HepG2 (cell line): ENCODE measurements around the gene ZMIZ2. TPM values are rescaled to one million over a fixed set of nuclear protein-coding genes. Genes with fewer than 3 reads are reported as not detected.
A peak's percentile ranks its signal among the peaks of the same experiment; 100 is the strongest.

Source experiments
- CAMTA2 ChIP-seq: sonication (generic); formaldehyde crosslinking; IDR thresholded peaks from 2 replicates; pipeline ENCODE4 v1.4.0; 2020; ENCODE audit warnings: mild to moderate bottlenecking, missing genetic modification reagents, borderline replicate concordance
- DDIT3 ChIP-seq: sonication (generic); formaldehyde crosslinking; IDR thresholded peaks from 2 replicates; pipeline ENCODE4 v1.4.0; 2020; ENCODE audit warnings: mild to moderate bottlenecking, missing genetic modification reagents
- DR1 ChIP-seq: sonication (generic); formaldehyde crosslinking; IDR thresholded peaks from 2 replicates; pipeline ENCODE4 v1.8.0; 2021; ENCODE audit warnings: mild to moderate bottlenecking, missing genetic modification reagents, inconsistent platforms
- FOSL2 ChIP-seq: sonication (generic); formaldehyde crosslinking; IDR thresholded peaks from 2 replicates; pipeline ENCODE4 v1.4.0; 2020; ENCODE audit warnings: missing genetic modification reagents
- HNRNPL ChIP-seq: fragments of 200-400 bp; formaldehyde crosslinking; IDR thresholded peaks from 2 replicates; pipeline ENCODE4 v1.6.1; 2017; ENCODE audit warnings: mild to moderate bottlenecking, low read depth, low read length
- JDP2 ChIP-seq: sonication (generic); formaldehyde crosslinking; IDR thresholded peaks from 2 replicates; pipeline ENCODE4 v1.8.1; 2022; ENCODE audit warnings: missing genetic modification reagents, borderline replicate concordance
- KDM5B ChIP-seq: sonication (generic); formaldehyde crosslinking; IDR thresholded peaks from 2 replicates; pipeline ENCODE4 v1.4.0; 2020; ENCODE audit warnings: missing genetic modification reagents, mild to moderate bottlenecking, borderline replicate concordance
- NRL ChIP-seq: sonication (generic); formaldehyde crosslinking; IDR thresholded peaks from 2 replicates; pipeline ENCODE4 v1.5.0; 2020; ENCODE audit warnings: missing genetic modification reagents, mild to moderate bottlenecking, moderate library complexity, borderline replicate concordance
- PTBP1 ChIP-seq: fragments of 200-400 bp; formaldehyde crosslinking; IDR thresholded peaks from 2 replicates; pipeline ENCODE4 v1.6.1; 2018; ENCODE audit warnings: low read length, low read depth; ENCODE audit not compliant: poor library complexity, severe bottlenecking
- SATB2 ChIP-seq: sonication (generic); formaldehyde crosslinking; IDR thresholded peaks from 2 replicates; pipeline ENCODE4 v1.5.0; 2020; ENCODE audit warnings: missing genetic modification reagents
- TGIF2 ChIP-seq: IDR thresholded peaks from 2 replicates; pipeline ENCODE4 v1.6.1; 2016; ENCODE audit warnings: control low read depth, missing compliant biosample characterization
- YY1 ChIP-seq: IDR thresholded peaks from 2 replicates; pipeline ENCODE4 v1.6.1; 2011; ENCODE audit warnings: low read length, low read depth, moderate library complexity, mild to moderate bottlenecking; ENCODE audit not compliant: insufficient read depth, insufficient replicate concordance
- ZBTB34 ChIP-seq: sonication (generic); formaldehyde crosslinking; IDR thresholded peaks from 2 replicates; pipeline ENCODE4 v1.8.0; 2022; ENCODE audit warnings: mild to moderate bottlenecking, missing genetic modification reagents
- ZNF337 ChIP-seq: sonication (generic); formaldehyde crosslinking; IDR thresholded peaks from 2 replicates; pipeline ENCODE4 v1.5.1; 2020; ENCODE audit warnings: missing genetic modification reagents, low read depth, mild to moderate bottlenecking, borderline replicate concordance
- ZNF350 ChIP-seq: sonication (generic); formaldehyde crosslinking; IDR thresholded peaks from 2 replicates; pipeline ENCODE4 v1.4.0; 2020; ENCODE audit warnings: mild to moderate bottlenecking, low read depth, missing genetic modification reagents, borderline replicate concordance
- ZNF354B ChIP-seq: sonication (generic); formaldehyde crosslinking; IDR thresholded peaks from 2 replicates; pipeline ENCODE4 v1.8.0; 2022; ENCODE audit warnings: mild to moderate bottlenecking, missing genetic modification reagents
- ZNF460 ChIP-seq: sonication (generic); formaldehyde crosslinking; IDR thresholded peaks from 2 replicates; pipeline ENCODE4 v1.5.1; 2020; ENCODE audit warnings: missing genetic modification reagents, mild to moderate bottlenecking, borderline replicate concordance
- ZNF773 ChIP-seq: sonication (generic); formaldehyde crosslinking; IDR thresholded peaks from 2 replicates; pipeline ENCODE4 v1.4.0; 2020; ENCODE audit warnings: missing genetic modification reagents, borderline replicate concordance
- ZNF841 ChIP-seq: sonication (generic); formaldehyde crosslinking; IDR thresholded peaks from 2 replicates; pipeline ENCODE4 v1.8.1; 2023; ENCODE audit warnings: missing genetic modification reagents, borderline replicate concordance
- polyA plus RNA-seq, 8 experiments: library from polyadenylated mRNA; depleted of rRNA in 3 of 8; stranded (reverse) in 7 of 8; unstranded in 1 of 8; fragments of >200 nt; fragmentation: Illumina TruSeq in 4 of 8; extraction: Trizol in 4 of 8; gene quantifications; 2 replicates each; pipeline versions ENCODE4 v1.2.1 to v1.2.3, GENCODE V29; 2011 to 2016; ENCODE audit warnings: low read depth in 4 of 8, missing spikeins in 1 of 8, mixed read lengths in 1 of 8; ENCODE audit not compliant: insufficient read depth in 1 of 8
- total RNA-seq, 5 experiments: library from RNA; depleted of rRNA; stranded (reverse); fragments of >200 nt; fragmentation: Illumina TruSeq; extraction: Trizol; gene quantifications; 2 replicates each; pipeline ENCODE4 v1.2.3, GENCODE V29; 2016; ENCODE audit warnings: low read depth in 1 of 5
- TF ChIP-seq, protein P1 (sequence below): sonication (generic); formaldehyde crosslinking; IDR thresholded peaks from 2 replicates; pipeline ENCODE4 v1.8.0; 2022; ENCODE audit warnings: mild to moderate bottlenecking, missing genetic modification reagents; ENCODE audit not compliant: insufficient replicate concordance
- TF ChIP-seq, protein P2 (sequence below): sonication (generic); formaldehyde crosslinking; IDR thresholded peaks from 2 replicates; pipeline ENCODE4 v1.4.0; 2020; ENCODE audit warnings: mild to moderate bottlenecking, low read depth, missing genetic modification reagents
- TF ChIP-seq, protein P3 (sequence below): sonication (generic); formaldehyde crosslinking; IDR thresholded peaks from 2 replicates; pipeline ENCODE4 v1.4.0; 2020; ENCODE audit warnings: low read depth, mild to moderate bottlenecking, missing genetic modification reagents

The ZMIZ2 gene
- total and polyA plus RNA-seq, 2 of the 13 experiments (the other 11 are each of a cell fraction or from before 2014, with no cell fraction given) = 4.9 to 7.9 TPM

DNA sequence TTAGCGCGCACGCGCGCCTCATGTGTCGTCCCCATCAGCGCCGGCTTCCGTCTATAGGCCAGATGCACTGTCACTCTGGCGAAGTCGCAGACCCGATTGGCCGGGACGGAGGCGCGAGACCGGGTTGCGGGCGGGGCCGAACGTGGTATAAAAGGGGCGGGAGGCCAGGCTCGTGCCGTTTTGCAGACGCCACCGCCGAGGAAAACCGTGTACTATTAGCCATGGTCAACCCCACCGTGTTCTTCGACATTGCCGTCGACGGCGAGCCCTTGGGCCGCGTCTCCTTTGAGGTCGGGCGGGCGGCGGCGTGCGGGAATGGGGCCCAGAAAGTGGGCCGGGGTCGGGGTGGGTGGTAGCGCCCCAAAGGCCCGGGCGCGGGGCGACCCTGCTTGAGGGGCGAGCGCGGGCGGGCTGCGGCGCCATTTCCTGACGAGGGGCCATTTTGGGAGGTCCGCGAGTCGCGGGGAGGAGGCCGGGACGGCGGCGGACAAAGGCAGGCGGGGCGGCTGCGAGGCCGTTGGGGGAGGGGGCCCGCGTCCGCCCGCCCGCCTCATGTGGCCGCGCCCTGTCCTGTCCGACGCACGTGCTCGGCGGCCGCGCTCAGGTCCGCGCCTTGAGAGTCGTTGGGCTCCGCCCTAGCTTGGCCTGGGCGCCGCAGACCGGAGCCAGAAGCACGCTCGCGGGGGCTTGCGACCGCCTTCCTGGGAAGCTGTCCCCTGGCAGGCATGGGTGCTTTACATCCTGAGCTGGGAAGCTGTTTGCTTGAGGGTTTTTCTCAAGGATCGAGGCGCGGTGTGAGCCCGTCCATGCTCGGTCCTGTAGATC is 48.1 kb downstream of the ZMIZ2 start, which contains the start of gene PPIA (continued):
- TF ChIP-seq, protein P1, sequence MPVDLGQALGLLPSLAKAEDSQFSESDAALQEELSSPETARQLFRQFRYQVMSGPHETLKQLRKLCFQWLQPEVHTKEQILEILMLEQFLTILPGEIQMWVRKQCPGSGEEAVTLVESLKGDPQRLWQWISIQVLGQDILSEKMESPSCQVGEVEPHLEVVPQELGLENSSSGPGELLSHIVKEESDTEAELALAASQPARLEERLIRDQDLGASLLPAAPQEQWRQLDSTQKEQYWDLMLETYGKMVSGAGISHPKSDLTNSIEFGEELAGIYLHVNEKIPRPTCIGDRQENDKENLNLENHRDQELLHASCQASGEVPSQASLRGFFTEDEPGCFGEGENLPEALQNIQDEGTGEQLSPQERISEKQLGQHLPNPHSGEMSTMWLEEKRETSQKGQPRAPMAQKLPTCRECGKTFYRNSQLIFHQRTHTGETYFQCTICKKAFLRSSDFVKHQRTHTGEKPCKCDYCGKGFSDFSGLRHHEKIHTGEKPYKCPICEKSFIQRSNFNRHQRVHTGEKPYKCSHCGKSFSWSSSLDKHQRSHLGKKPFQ = peak; percentile 84
- TF ChIP-seq TGIF2 = no peak
- 0 out of 2 replicates have a peak, but pooled peaks have one; percentile 13 for TF ChIP-seq NRL (CRISPR knock-in tag)
- TF ChIP-seq, protein P2, sequence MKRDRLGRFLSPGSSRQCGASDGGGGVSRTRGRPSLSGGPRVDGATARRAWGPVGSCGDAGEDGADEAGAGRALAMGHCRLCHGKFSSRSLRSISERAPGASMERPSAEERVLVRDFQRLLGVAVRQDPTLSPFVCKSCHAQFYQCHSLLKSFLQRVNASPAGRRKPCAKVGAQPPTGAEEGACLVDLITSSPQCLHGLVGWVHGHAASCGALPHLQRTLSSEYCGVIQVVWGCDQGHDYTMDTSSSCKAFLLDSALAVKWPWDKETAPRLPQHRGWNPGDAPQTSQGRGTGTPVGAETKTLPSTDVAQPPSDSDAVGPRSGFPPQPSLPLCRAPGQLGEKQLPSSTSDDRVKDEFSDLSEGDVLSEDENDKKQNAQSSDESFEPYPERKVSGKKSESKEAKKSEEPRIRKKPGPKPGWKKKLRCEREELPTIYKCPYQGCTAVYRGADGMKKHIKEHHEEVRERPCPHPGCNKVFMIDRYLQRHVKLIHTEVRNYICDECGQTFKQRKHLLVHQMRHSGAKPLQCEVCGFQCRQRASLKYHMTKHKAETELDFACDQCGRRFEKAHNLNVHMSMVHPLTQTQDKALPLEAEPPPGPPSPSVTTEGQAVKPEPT = peak; percentile 50
- 0 out of 2 replicates have a peak, but pooled peaks have one; percentile 5 for TF ChIP-seq FOSL2 (CRISPR knock-in tag)
- 0 out of 2 replicates have a peak, but pooled peaks have one; percentile 81 for TF ChIP-seq SATB2 (CRISPR knock-in tag)
- TF ChIP-seq ZBTB34 (CRISPR knock-in tag) = peak; percentile 80; the same call in 1 of the 2 replicates
- peak; percentile 15 for TF ChIP-seq ZNF350
- TF ChIP-seq HNRNPL = 0 out of 2 replicates have a peak, but pooled peaks have one; percentile 28
- TF ChIP-seq DDIT3 = no peak
- TF ChIP-seq, protein P3, sequence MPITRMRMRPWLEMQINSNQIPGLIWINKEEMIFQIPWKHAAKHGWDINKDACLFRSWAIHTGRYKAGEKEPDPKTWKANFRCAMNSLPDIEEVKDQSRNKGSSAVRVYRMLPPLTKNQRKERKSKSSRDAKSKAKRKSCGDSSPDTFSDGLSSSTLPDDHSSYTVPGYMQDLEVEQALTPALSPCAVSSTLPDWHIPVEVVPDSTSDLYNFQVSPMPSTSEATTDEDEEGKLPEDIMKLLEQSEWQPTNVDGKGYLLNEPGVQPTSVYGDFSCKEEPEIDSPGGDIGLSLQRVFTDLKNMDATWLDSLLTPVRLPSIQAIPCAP (CRISPR knock-in tag) = 0 out of 2 replicates have a peak, but pooled peaks have one; percentile 18
- TF ChIP-seq CAMTA2 = peak; percentile 48; the same call in 1 of the 2 replicates
- TF ChIP-seq ZNF354B (CRISPR knock-in tag) = peak; percentile 56; the same call in 1 of the 2 replicates
- peak; percentile 90 for TF ChIP-seq YY1
- 0 out of 2 replicates have a peak, but pooled peaks have one; percentile 44 for TF ChIP-seq ZNF337 (CRISPR knock-in tag)
- no peak for TF ChIP-seq PTBP1
- peak; percentile 92; the same call in 1 of the 2 replicates for TF ChIP-seq ZNF773 (CRISPR knock-in tag)
- peak; percentile 6 for TF ChIP-seq ZNF841 (CRISPR knock-in tag)
- peak; percentile 81; the same call in 1 of the 2 replicates for TF ChIP-seq JDP2 (CRISPR knock-in tag)
- TF ChIP-seq DR1 (CRISPR knock-in tag) = peak; percentile 96
- no peak for TF ChIP-seq ZNF460 (CRISPR knock-in tag)
- TF ChIP-seq KDM5B (CRISPR knock-in tag) = peak; percentile 84; the same call in 1 of the 2 replicates
